OCI-LY3 (cell line): Measurements from ENCODE around the gene TMEM163.

ENCODE experiments used
- CTCF ChIP-seq: fragments of 200-600, 300-600 bp; sonication (generic); IDR thresholded peaks from 2 replicates; pipeline ENCODE4 v1.5.1; 2014; ENCODE audit warnings: antibody characterized with exemption, low read length, low read depth
- EZH2phosphoT487 ChIP-seq: fragments of 200-600 bp; shearing (Covaris generic); IDR thresholded peaks from 2 replicates; pipeline ENCODE4 v1.6.1; 2018; ENCODE audit warnings: antibody characterized with exemption, mixed run types, low read depth

- TF ChIP-seq CTCF, result no peak
- no peak for TF ChIP-seq EZH2phosphoT487
Measured at GRCh38 chr2:134457353-134457752, 261.4 kb downstream of the TMEM163 start.
